ENCODE data around the gene PKD2L1. TPM values are rescaled to one million over a fixed set of nuclear protein-coding genes. Genes with fewer than 3 reads are reported as not detected.

PKD2L1 gene
- total RNA-seq, 2 experiments from 2014 or later, result not detected

DNA sequence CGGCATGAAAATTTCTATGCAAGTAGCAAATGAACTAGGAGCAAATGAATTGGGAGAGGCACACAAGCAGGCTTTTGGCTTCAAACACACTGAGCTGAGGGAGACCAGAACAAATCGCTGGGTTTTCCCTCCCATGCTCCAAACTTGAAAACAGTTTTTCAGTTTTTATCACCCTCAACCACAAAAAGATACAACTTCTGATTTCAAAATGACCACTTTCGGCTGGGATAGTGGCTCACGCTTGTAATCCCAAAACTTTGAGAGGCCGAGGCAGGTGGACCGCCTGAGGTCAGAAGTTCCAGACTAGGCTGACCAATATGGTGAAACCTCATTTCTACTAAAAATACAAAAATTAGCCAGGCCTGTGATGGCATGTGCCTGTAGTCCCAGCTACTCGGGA is 91.6 kb downstream of the PKD2L1 start:
- Mint-ChIP-seq H3K36me3 (peaks cover 15% of the 10 kb centered on the region), H3K4me1 (peaks cover 2% of the 10 kb centered on the region), H3K4me3 (no peak overlapping the region), H3K27me3 (no peaks in the 10 kb centered on the region), H3K9me3 (no peaks in the 10 kb centered on the region), H3K27ac (no peak overlapping the region)
- no peak for DNase-seq

Other genes starting within 250 kb of the PKD2L1 start
- not detected for gene CPN1, start 248.4 kb downstream of the PKD2L1 start, total RNA-seq
- gene ERLIN1, start 144.2 kb downstream of the PKD2L1 start, total RNA-seq, result 10 to 100 TPM; 19.6 to 21.4 TPM
- 10 to 100 TPM; 35.5 to 37.8 TPM for gene CHUK, start 100.6 kb downstream of the PKD2L1 start, total RNA-seq
- gene CWF19L1, start 62.6 kb downstream of the PKD2L1 start, total RNA-seq, result 10 to 100 TPM; 53.6 to 55.0 TPM
- gene BLOC1S2, start 43.5 kb downstream of the PKD2L1 start, total RNA-seq, result 10 to 100 TPM; 57.1 to 62.6 TPM
- gene SCD, start 17.0 kb upstream of the PKD2L1 start, total RNA-seq, result 100 to 1,000 TPM; 231 to 232 TPM
- under 1 TPM in 1 of 2 experiments, not detected in 1; 0.16 TPM for gene WNT8B, start 132.8 kb upstream of the PKD2L1 start, total RNA-seq
- gene SEC31B, start 189.6 kb upstream of the PKD2L1 start, total RNA-seq, result 10 to 100 TPM; 14.6 to 17.5 TPM
- gene NDUFB8, start 199.6 kb upstream of the PKD2L1 start, total RNA-seq, result 100 to 1,000 TPM; 311 to 324 TPM
- 10 to 100 TPM; 39.0 to 42.1 TPM for gene HIF1AN, start 205.7 kb upstream of the PKD2L1 start, total RNA-seq